B cell (primary cell): Measurements from ENCODE around the gene NELL1.

ENCODE experiments used
- EZH2 ChIP-seq: IDR thresholded peaks from 2 replicates; pipeline ENCODE4 v1.6.1; 2012; ENCODE audit warnings: borderline replicate concordance, low read depth, mild to moderate bottlenecking, moderate library complexity, low read length; ENCODE audit not compliant: insufficient read depth, poor library complexity, severe bottlenecking
- TF ChIP-seq, protein P1 (sequence below): fragments of 200-600 bp; IDR thresholded peaks from one replicate; pipeline ENCODE4 v1.8.0; 2022; ENCODE audit warnings: antibody characterized with exemption, mild to moderate bottlenecking

DNA sequence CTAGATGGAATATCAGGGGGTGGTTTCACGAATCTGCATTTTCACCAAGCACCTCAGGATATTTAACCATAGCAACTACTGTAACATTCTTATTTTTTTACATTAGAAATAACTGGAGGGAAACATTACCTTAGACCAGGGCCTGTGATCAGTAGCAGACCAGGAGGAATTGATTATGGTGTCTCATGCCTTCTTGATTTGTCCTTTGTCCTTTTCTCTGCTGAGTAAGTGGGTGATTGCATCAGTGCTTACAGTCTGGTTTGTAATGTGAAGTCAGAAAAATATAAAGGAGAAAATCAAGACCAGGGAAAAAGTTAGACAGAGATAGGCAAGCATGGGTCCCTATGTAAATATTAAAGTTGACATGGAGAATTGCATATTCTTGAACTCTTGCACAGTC is 703.3 kb downstream of the NELL1 start:
- TF ChIP-seq, protein P1, sequence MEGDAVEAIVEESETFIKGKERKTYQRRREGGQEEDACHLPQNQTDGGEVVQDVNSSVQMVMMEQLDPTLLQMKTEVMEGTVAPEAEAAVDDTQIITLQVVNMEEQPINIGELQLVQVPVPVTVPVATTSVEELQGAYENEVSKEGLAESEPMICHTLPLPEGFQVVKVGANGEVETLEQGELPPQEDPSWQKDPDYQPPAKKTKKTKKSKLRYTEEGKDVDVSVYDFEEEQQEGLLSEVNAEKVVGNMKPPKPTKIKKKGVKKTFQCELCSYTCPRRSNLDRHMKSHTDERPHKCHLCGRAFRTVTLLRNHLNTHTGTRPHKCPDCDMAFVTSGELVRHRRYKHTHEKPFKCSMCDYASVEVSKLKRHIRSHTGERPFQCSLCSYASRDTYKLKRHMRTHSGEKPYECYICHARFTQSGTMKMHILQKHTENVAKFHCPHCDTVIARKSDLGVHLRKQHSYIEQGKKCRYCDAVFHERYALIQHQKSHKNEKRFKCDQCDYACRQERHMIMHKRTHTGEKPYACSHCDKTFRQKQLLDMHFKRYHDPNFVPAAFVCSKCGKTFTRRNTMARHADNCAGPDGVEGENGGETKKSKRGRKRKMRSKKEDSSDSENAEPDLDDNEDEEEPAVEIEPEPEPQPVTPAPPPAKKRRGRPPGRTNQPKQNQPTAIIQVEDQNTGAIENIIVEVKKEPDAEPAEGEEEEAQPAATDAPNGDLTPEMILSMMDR: no peak
- no peak for TF ChIP-seq EZH2
